DND-41 (cell line): ENCODE data around the gene SLC30A5.

Experiments used
- EZH2 ChIP-seq: IDR thresholded peaks from 3 replicates; pipeline ENCODE4 v1.6.1; 2012; ENCODE audit warnings: borderline replicate concordance, low read depth, mild to moderate bottlenecking, moderate library complexity, low read length, inconsistent platforms; ENCODE audit not compliant: severe bottlenecking
- TF ChIP-seq, protein P1 (sequence below): IDR thresholded peaks from 2 replicates; pipeline ENCODE4 v1.5.1; 2012; ENCODE audit warnings: borderline replicate concordance, low read length, moderate library complexity, mild to moderate bottlenecking; ENCODE audit not compliant: poor library complexity, severe bottlenecking; ENCODE audit errors: extremely low read depth

GRCh38 chr5:69074664-69075521, 18.9 kb upstream of the SLC30A5 start:
- no peak for TF ChIP-seq EZH2
- TF ChIP-seq, protein P1, sequence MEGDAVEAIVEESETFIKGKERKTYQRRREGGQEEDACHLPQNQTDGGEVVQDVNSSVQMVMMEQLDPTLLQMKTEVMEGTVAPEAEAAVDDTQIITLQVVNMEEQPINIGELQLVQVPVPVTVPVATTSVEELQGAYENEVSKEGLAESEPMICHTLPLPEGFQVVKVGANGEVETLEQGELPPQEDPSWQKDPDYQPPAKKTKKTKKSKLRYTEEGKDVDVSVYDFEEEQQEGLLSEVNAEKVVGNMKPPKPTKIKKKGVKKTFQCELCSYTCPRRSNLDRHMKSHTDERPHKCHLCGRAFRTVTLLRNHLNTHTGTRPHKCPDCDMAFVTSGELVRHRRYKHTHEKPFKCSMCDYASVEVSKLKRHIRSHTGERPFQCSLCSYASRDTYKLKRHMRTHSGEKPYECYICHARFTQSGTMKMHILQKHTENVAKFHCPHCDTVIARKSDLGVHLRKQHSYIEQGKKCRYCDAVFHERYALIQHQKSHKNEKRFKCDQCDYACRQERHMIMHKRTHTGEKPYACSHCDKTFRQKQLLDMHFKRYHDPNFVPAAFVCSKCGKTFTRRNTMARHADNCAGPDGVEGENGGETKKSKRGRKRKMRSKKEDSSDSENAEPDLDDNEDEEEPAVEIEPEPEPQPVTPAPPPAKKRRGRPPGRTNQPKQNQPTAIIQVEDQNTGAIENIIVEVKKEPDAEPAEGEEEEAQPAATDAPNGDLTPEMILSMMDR, result no peak
